Measurements from ENCODE around the gene P2RY14.

- TF ChIP-seq CTCF (conservative IDR thresholded peaks at IDR 0.05) (no peak), EZH2 (IDR thresholded peaks at IDR 0.05; ENCODE audit: low read depth) (no peak)
These were observed 36.8 kb upstream of the P2RY14 start for GRCh38 chr3:151315136-151315535.

Measured in PC-9 (cell line).